ENCODE measurements around the gene IL17RE. TPM values are rescaled to one million over a fixed set of nuclear protein-coding genes. Genes with fewer than 3 reads are reported as not detected.

Gene IL17RE
- total and polyA plus RNA-seq, 11 donors: 0.65 to 6.9 (median 0.95) TPM

DNA sequence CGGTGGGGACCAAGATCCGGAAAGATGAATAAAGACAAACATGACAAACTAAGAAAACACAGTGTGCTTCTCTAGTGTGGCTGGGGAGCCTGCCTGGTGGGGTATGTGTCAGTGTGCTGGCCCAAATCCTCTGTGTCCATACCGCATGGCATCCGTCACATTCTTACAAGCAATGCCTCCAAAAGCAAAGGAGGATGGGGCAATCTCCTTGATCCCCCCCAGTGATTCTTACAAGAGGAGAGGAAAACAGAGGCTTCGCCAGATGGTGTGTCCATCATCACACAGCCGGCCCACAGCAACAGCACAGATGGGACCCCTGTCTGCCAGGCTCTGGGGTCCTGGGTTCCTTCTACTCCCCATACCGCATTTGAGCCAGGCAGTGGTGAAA, 13.7 kb downstream of the IL17RE start:
- H3K4me1 ChIP-seq: peaks cover 4 to 42% (median 30%) of the 10 kb centered on the region in 12 donors
- peak overlapping the region; percentile 26 to 87 (median 63) for H3K4me3 ChIP-seq
- H3K27ac ChIP-seq: peak overlapping the region; percentile 73 to 96 (median 91)
- H3K36me3 ChIP-seq: peaks cover 0 to 16% (median 6%) of the 10 kb centered on the region in 9 donors
- H3K27me3 ChIP-seq: no peaks in the 10 kb centered on the region
- 45 to 63% (median 57%) methylated on average over 6 to 7 of the region's 7 CpGs for WGBS, 4 donors
- no peaks in the 10 kb centered on the region for H3K9me3 ChIP-seq
- intact Hi-C loops (cut with DNase I): loop anchor here in 2 of 10 donors (1.0 to 10.0 kb wide), 7 partner anchors 16 to 414 kb away; partner anchors contain the start of genes CRELD1 (in 2 of the 2), ARPC4 (in 1 of the 2), JAGN1 (in 1 of the 2) and RPUSD3 (in 1 of the 2)
- ATAC-seq: peak in 1 of 4 donors; percentile 3
- DNase-seq: no peak
- TF ChIP-seq POLR2A (IDR thresholded peaks at IDR 0.05): no peak
- TF ChIP-seq, protein P1, sequence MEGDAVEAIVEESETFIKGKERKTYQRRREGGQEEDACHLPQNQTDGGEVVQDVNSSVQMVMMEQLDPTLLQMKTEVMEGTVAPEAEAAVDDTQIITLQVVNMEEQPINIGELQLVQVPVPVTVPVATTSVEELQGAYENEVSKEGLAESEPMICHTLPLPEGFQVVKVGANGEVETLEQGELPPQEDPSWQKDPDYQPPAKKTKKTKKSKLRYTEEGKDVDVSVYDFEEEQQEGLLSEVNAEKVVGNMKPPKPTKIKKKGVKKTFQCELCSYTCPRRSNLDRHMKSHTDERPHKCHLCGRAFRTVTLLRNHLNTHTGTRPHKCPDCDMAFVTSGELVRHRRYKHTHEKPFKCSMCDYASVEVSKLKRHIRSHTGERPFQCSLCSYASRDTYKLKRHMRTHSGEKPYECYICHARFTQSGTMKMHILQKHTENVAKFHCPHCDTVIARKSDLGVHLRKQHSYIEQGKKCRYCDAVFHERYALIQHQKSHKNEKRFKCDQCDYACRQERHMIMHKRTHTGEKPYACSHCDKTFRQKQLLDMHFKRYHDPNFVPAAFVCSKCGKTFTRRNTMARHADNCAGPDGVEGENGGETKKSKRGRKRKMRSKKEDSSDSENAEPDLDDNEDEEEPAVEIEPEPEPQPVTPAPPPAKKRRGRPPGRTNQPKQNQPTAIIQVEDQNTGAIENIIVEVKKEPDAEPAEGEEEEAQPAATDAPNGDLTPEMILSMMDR (IDR thresholded peaks at IDR 0.05): no peak

DNA sequence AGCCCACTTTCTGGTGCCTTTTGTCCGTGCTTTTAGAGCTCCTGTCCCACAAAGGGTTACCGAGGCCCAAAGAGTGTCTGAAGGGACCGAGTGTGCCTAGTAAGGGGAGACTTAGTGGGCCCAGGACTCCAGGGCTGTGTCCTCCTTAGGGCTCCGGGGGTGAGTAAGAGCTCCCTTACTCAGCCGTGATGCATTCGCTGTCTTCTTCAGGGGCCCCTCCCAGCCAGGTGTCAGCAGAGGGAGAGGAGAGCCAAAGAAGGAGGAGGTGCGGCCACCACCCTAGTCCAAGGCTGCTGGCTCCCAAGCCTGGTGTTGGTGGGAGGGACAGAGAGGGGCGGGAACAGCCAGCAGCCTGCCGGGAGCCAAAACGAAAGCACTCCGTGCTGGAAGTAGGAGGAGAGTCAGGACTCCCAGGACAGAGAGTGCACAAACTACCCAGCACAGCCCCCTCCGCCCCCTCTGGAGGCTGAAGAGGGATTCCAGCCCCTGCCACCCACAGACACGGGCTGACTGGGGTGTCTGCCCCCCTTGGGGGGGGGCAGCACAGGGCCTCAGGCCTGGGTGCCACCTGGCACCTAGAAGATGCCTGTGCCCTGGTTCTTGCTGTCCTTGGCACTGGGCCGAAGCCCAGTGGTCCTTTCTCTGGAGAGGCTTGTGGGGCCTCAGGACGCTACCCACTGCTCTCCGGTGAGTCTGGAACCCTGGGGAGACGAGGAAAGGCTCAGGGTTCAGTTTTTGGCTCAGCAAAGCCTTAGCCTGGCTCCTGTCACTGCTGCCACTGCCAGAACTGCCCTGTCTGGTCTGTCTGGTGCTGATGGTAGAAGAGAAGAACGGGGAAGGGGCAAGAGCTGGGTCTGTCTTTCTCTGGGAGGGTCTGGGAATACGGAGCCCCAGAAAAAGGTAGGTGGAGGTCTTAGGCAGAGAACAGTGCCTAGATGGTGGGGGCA, 14.4 kb downstream of the IL17RE start, which contains the start of gene IL17RC:
Gene IL17RC, plus strand, starts transcription at position 365 of the 947 bp plus-strand sequence. Its CDS starts 218 bp downstream, at position 583.
- H3K9me3 ChIP-seq: no peaks in the 10 kb centered on the region
- ATAC-seq: peak; percentile 89 to 95 (median 90)
- peak within 1 kb of the TSS; percentile 26 to 87 (median 65) for H3K4me3 ChIP-seq
- DNase-seq: peak; percentile 88 to 92 (median 91)
- no peaks in the 10 kb centered on the region for H3K27me3 ChIP-seq
- H3K4me1 ChIP-seq: peaks cover 4 to 42% (median 30%) of the 10 kb centered on the region in 12 donors
- intact Hi-C loops (cut with DNase I): loop anchor here in 2 of 10 donors (1.0 to 10.0 kb wide), 7 partner anchors 16 to 415 kb away; partner anchors contain the start of genes CRELD1 (in 2 of the 2), ARPC4 (in 1 of the 2), JAGN1 (in 1 of the 2) and RPUSD3 (in 1 of the 2)
- TF ChIP-seq POLR2A (IDR thresholded peaks at IDR 0.05): peak in 1 of 2 donors; percentile 82
- TF ChIP-seq, protein P1 (IDR thresholded peaks at IDR 0.05): peak in 2 of 12 donors; percentile 6
- 4 to 10% (median 7%) methylated on average over 15 to 19 of the region's 19 CpGs for WGBS, 4 donors
- peaks cover 0 to 19% (median 8%) of the 10 kb centered on the region in 9 donors for H3K36me3 ChIP-seq
- H3K27ac ChIP-seq: peak within 1 kb of the TSS; percentile 73 to 96 (median 91)

DNA sequence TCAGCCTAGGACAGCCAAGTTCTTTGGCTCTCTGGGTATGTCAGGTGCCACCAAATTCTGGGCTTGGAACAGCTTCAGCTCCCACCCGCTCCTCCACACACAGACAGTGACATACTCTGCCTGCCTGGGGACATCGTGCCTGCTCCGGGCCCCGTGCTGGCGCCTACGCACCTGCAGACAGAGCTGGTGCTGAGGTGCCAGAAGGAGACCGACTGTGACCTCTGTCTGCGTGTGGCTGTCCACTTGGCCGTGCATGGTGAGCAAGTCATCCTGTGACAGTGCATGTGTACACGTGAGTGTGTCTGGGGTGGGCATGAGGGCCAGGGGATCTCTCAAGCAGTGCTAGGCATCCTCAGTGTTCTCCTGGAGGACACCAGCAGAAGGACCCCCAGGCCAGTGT, 15.2 kb downstream of the IL17RE start:
- H3K36me3 ChIP-seq: peaks cover 0 to 21% (median 9%) of the 10 kb centered on the region in 9 donors
- H3K9me3 ChIP-seq: no peaks in the 10 kb centered on the region
- H3K27ac ChIP-seq: peak overlapping the region in 9 of 12 donors; percentile 78 to 96 (median 93)
- peak in 1 of 5 donors; percentile 38 for DNase-seq
- peak overlapping the region in 10 of 12 donors; percentile 45 to 87 (median 65) for H3K4me3 ChIP-seq
- 47 to 69% (median 63%) methylated on average over 10 of the region's 10 CpGs for WGBS, 4 donors
- ATAC-seq: no peak
- no peaks in the 10 kb centered on the region for H3K27me3 ChIP-seq
- H3K4me1 ChIP-seq: peaks cover 4 to 42% (median 30%) of the 10 kb centered on the region in 12 donors
- intact Hi-C loops (cut with DNase I): loop anchor here in 2 of 10 donors (2.0 to 10.0 kb wide), 6 partner anchors 15 to 416 kb away; partner anchors contain the start of genes ARPC4 (in 1 of the 2), CRELD1 (in 1 of the 2), JAGN1 (in 1 of the 2) and RPUSD3 (in 1 of the 2)
- TF ChIP-seq, protein P1 (IDR thresholded peaks at IDR 0.05): no peak
- TF ChIP-seq POLR2A (IDR thresholded peaks at IDR 0.05): no peak
